Measurements from ENCODE around the gene SLC1A7.
"Not testable (repeated sequence)": the region's sequence is repeated elsewhere in the genome, so short reads cannot be mapped to it uniquely, and the experiment has no call there.

DNA sequence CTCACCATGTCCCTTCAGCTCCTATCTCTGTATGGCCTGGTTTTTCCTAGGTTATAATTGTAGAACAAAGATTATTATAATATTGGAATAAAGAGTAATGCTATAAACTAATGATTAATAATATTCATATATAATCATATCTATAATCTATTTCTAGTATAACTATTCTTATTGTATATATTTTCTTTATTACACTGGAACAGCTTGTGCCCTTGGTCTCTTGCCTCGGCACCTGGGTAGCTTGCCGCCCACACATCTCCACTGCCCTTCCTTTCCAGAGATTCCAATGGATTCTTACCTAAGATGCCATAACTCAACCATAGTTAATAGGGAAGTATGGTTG, 43.5 kb upstream of the SLC1A7 start:
- TF ChIP-seq POLR2AphosphoS5 (IDR thresholded peaks at IDR 0.05); CTCF (IDR thresholded peaks at IDR 0.05; ENCODE audit: poor library complexity, severe bottlenecking); SMC3 (conservative IDR thresholded peaks at IDR 0.05; ENCODE audit: poor library complexity); RAD21 (conservative IDR thresholded peaks at IDR 0.05); EZH2 (IDR thresholded peaks at IDR 0.05; ENCODE audit: borderline replicate concordance, insufficient read depth, low read length, poor library complexity, severe bottlenecking): not testable (repeated sequence)
